HG02943 (cell line): Measurements from ENCODE around the gene NFKB1.

ENCODE experiments used
- ATAC-seq: cut with Tn5 transposase; IDR thresholded peaks from one replicate; pipeline ENCODE4 v1.9.1; 2021; ENCODE audit warnings: mild to moderate bottlenecking, low read depth, moderate library complexity; ENCODE audit not compliant: unreplicated experiment

The NFKB1 gene

GRCh38 chr4:102592256-102592655 lies 91.1 kb downstream of the NFKB1 start:
- ATAC-seq = no peak

- no peak for ATAC-seq
Measured at GRCh38 chr4:102593147-102593546, 92.0 kb downstream of the NFKB1 start.

- ATAC-seq = no peak
Measured at GRCh38 chr4:102594000-102594399, 92.8 kb downstream of the NFKB1 start.

GRCh38 chr4:102596532-102596931 lies 95.4 kb downstream of the NFKB1 start:
- ATAC-seq = no peak

- ATAC-seq = peak; percentile 75
Measured at GRCh38 chr4:102598086-102598761, 97.1 kb downstream of the NFKB1 start.

- ATAC-seq = no peak
Measured at GRCh38 chr4:102598762-102599374, 97.7 kb downstream of the NFKB1 start.

- no peak for ATAC-seq
Measured at GRCh38 chr4:102599455-102599854, 98.3 kb downstream of the NFKB1 start.

GRCh38 chr4:102599886-102600285 lies 98.7 kb downstream of the NFKB1 start:
- no peak for ATAC-seq

GRCh38 chr4:102600689-102601088 lies 99.5 kb downstream of the NFKB1 start:
- ATAC-seq = no peak

GRCh38 chr4:102601586-102602227 lies 100.5 kb downstream of the NFKB1 start:
- no peak for ATAC-seq

- ATAC-seq = no peak
Measured at GRCh38 chr4:102604222-102604940, 103.2 kb downstream of the NFKB1 start.

GRCh38 chr4:102606261-102606660 lies 105.1 kb downstream of the NFKB1 start:
- ATAC-seq = no peak

GRCh38 chr4:102606846-102607450 lies 105.8 kb downstream of the NFKB1 start:
- ATAC-seq = no peak

- no peak for ATAC-seq
Measured at GRCh38 chr4:102608190-102608589, 107.0 kb downstream of the NFKB1 start.

GRCh38 chr4:102610007-102610406 lies 108.8 kb downstream of the NFKB1 start:
- ATAC-seq = no peak

GRCh38 chr4:102610476-102610875 lies 109.3 kb downstream of the NFKB1 start:
- ATAC-seq = no peak

- ATAC-seq = no peak
Measured at GRCh38 chr4:102612210-102612609, 111.1 kb downstream of the NFKB1 start.

- no peak for ATAC-seq
Measured at GRCh38 chr4:102612824-102613366, 111.7 kb downstream of the NFKB1 start.

- no peak for ATAC-seq
Measured at GRCh38 chr4:102614801-102615200, 113.6 kb downstream of the NFKB1 start.

GRCh38 chr4:102616636-102617035 lies 115.5 kb downstream of the NFKB1 start:
- no peak for ATAC-seq
